GM12878 (cell line): ENCODE data around the gene ELOA. TPM values are rescaled to one million over a fixed set of nuclear protein-coding genes. Genes with fewer than 3 reads are reported as not detected.

Source experiments
- CBX5 ChIP-seq: sonication (generic); IDR thresholded peaks from 2 replicates; pipeline ENCODE4 v1.6.1; 2016; ENCODE audit warnings: low read depth, moderate library complexity, mild to moderate bottlenecking, inconsistent platforms
- CEBPZ ChIP-seq: fragments of 150-350 bp; IDR thresholded peaks from 2 replicates; pipeline ENCODE4 v1.6.1; 2016; ENCODE audit warnings: low read depth, low read length
- EP300 ChIP-seq, 2 experiments: fragments of 150-350 bp in 1 of 2; IDR thresholded peaks; 2 replicates each; pipeline ENCODE4 v1.6.1; 2011 to 2012; ENCODE audit warnings: low read depth in 2 of 2, low read length in 2 of 2, borderline replicate concordance in 1 of 2, improper control_type of control experiment in 1 of 2, inconsistent platforms in 1 of 2; ENCODE audit not compliant: control insufficient read depth in 1 of 2
- FOS ChIP-seq: IDR thresholded peaks from 3 replicates; pipeline ENCODE4 v1.6.1; 2011; ENCODE audit warnings: borderline replicate concordance; ENCODE audit not compliant: insufficient read length; ENCODE audit errors: extremely low read depth
- FOXM1 ChIP-seq: IDR thresholded peaks from 2 replicates; pipeline ENCODE4 v1.6.1; 2012; ENCODE audit warnings: low read depth, mild to moderate bottlenecking, inconsistent platforms, low read length, moderate library complexity
- HDAC2 ChIP-seq: fragments of 200-600 bp; sonication (generic); IDR thresholded peaks from 2 replicates; pipeline ENCODE4 v1.6.1; 2017
- HDAC6 ChIP-seq: fragments of 200-600 bp; sonication (generic); IDR thresholded peaks from one replicate; pipeline ENCODE4 v1.8.0; 2017; ENCODE audit warnings: antibody characterized with exemption; ENCODE audit not compliant: unreplicated experiment
- HDGF ChIP-seq: fragments of 450-650 bp; IDR thresholded peaks from 2 replicates; pipeline ENCODE4 v1.6.1; 2016; ENCODE audit warnings: antibody characterized with exemption
- HSF1 ChIP-seq: fragments of 150-350 bp; IDR thresholded peaks from 2 replicates; pipeline ENCODE4 v1.6.1; 2014; ENCODE audit warnings: mild to moderate bottlenecking, low read depth, low read length
- IKZF1 ChIP-seq: fragments of 450-650 bp; conservative IDR thresholded peaks from 2 replicates; pipeline ENCODE4 v1.6.1; 2017; ENCODE audit warnings: antibody characterized with exemption, mild to moderate bottlenecking
- IRF5 ChIP-seq: fragments of 450-650 bp; IDR thresholded peaks from 2 replicates; pipeline ENCODE4 v1.6.1; 2017; ENCODE audit warnings: borderline replicate concordance
- KLF5 ChIP-seq: fragments of 450-650 bp; IDR thresholded peaks from 2 replicates; pipeline ENCODE4 v1.6.1; 2014; ENCODE audit warnings: mild to moderate bottlenecking; ENCODE audit not compliant: partially characterized antibody
- LARP7 ChIP-seq: fragments of 450-650 bp; IDR thresholded peaks from 2 replicates; pipeline ENCODE4 v1.6.1; 2017; ENCODE audit warnings: mild to moderate bottlenecking
- MEF2A ChIP-seq: IDR thresholded peaks from 2 replicates; pipeline ENCODE4 v1.6.1; 2011; ENCODE audit warnings: low read depth, mild to moderate bottlenecking, low read length, moderate library complexity; ENCODE audit not compliant: insufficient read depth
- MTA3 ChIP-seq: IDR thresholded peaks from 2 replicates; pipeline ENCODE4 v1.6.1; 2012; ENCODE audit warnings: low read length, inconsistent platforms, borderline replicate concordance
- NFYB ChIP-seq: IDR thresholded peaks from 2 replicates; pipeline ENCODE4 v1.6.1; 2011; ENCODE audit warnings: low read depth, mild to moderate bottlenecking, low read length, improper control_type of control experiment, moderate library complexity; ENCODE audit not compliant: insufficient read depth
- PAX8 ChIP-seq: fragments of 450-650 bp; IDR thresholded peaks from 2 replicates; pipeline ENCODE4 v1.6.1; 2017; ENCODE audit warnings: mild to moderate bottlenecking, moderate library complexity
- PML ChIP-seq: IDR thresholded peaks from 2 replicates; pipeline ENCODE4 v1.6.1; 2012; ENCODE audit warnings: low read length, inconsistent platforms
- RB1 ChIP-seq: fragments of 450-650 bp; formaldehyde crosslinking; IDR thresholded peaks from 2 replicates; pipeline ENCODE4 v1.6.1; 2017; ENCODE audit warnings: mild to moderate bottlenecking, borderline replicate concordance
- RBBP5 ChIP-seq: fragments of 200-600 bp; sonication (generic); conservative IDR thresholded peaks from 2 replicates; pipeline ENCODE4 v1.6.1; 2016
- SMC3 ChIP-seq: IDR thresholded peaks from 2 replicates; pipeline ENCODE4 v1.6.1; 2011; ENCODE audit warnings: low read length, improper control_type of control experiment, borderline replicate concordance
- TBL1XR1 ChIP-seq: IDR thresholded peaks from 2 replicates; pipeline ENCODE4 v1.6.1; 2012; ENCODE audit warnings: low read depth, low read length, improper control_type of control experiment
- TCF12 ChIP-seq: IDR thresholded peaks from 2 replicates; pipeline ENCODE4 v1.6.1; 2011; ENCODE audit warnings: low read depth, mild to moderate bottlenecking, low read length
- TCF7 ChIP-seq: IDR thresholded peaks from 2 replicates; pipeline ENCODE4 v1.6.1; 2014; ENCODE audit warnings: antibody characterized with exemption, borderline replicate concordance
- USF1 ChIP-seq: IDR thresholded peaks from 2 replicates; pipeline ENCODE4 v1.6.1; 2011; ENCODE audit warnings: borderline replicate concordance, low read depth, mild to moderate bottlenecking, moderate library complexity, mixed read lengths, low read length; ENCODE audit not compliant: insufficient read depth; ENCODE audit errors: extremely low read length
- ZNF207 ChIP-seq: fragments of 450-650 bp; IDR thresholded peaks from 2 replicates; pipeline ENCODE4 v1.6.1; 2014; ENCODE audit warnings: antibody characterized with exemption, mild to moderate bottlenecking, borderline replicate concordance
- ZNF384 ChIP-seq: IDR thresholded peaks from 2 replicates; pipeline ENCODE4 v1.6.1; 2012; ENCODE audit warnings: low read depth, mild to moderate bottlenecking, low read length, improper control_type of control experiment, borderline replicate concordance
- polyA plus RNA-seq, 11 experiments: library from polyadenylated mRNA; depleted of rRNA in 4 of 11; unstranded in 6 of 11; stranded (reverse) in 5 of 11; fragments of >200 nt; fragmentation: Nextera tagmentation in 4 of 11; fragmentation: Illumina TruSeq in 1 of 11; extraction: Ambion mirVana in 4 of 11; extraction: Trizol in 1 of 11; gene quantifications; 1 replicate in 1 of 11; 2 replicates in 10 of 11; pipeline versions ENCODE4 v1.2.1 to v1.2.3, GENCODE V29; 2011 to 2016; ENCODE audit warnings: inconsistent platforms in 2 of 11, missing spikeins in 2 of 11, low read depth in 1 of 11
- total RNA-seq, 4 experiments: library from RNA; depleted of rRNA in 3 of 4; stranded (reverse); fragments of >200 nt in 3 of 4; fragmentation: Illumina TruSeq in 1 of 4; extraction: Trizol in 1 of 4; gene quantifications; 2 replicates each; pipeline versions ENCODE4 v1.2.1 to v1.2.3, GENCODE V29; 2013 to 2021

Gene ELOA
- total and polyA plus RNA-seq, 10 of the 15 experiments (the other 5 are each of a cell fraction or from before 2014, with no cell fraction given) = 20.1 to 63.6 (median 39.8) TPM

GRCh38 chr1:23809751-23810171 is 66.5 kb downstream of the ELOA start (continued):
- TF ChIP-seq MTA3 = no peak
- TF ChIP-seq PML = no peak
- no peak for TF ChIP-seq ZNF384
- no peak for TF ChIP-seq LARP7
- TF ChIP-seq MEF2A = no peak
- TF ChIP-seq FOS = no peak
- TF ChIP-seq CEBPZ = no peak
- no peak for TF ChIP-seq TBL1XR1
- TF ChIP-seq PAX8 = no peak
- TF ChIP-seq SMC3 = peak; percentile 91
- TF ChIP-seq FOXM1 = peak; percentile 56; the same call in 1 of the 2 replicates
- TF ChIP-seq RBBP5 = no peak
- TF ChIP-seq TCF7 = peak; percentile 98
- no peak for TF ChIP-seq HSF1
- TF ChIP-seq HDAC6 = no peak
- no peak for TF ChIP-seq IRF5
- no peak for TF ChIP-seq KLF5
- TF ChIP-seq CBX5 = no peak
- TF ChIP-seq NFYB = no peak
- TF ChIP-seq USF1 = peak; percentile 41
- no peak for TF ChIP-seq ZNF207
- no peak for TF ChIP-seq TCF12
- no peak for TF ChIP-seq HDGF
- TF ChIP-seq RB1 = 0 out of 2 replicates have a peak, but pooled peaks have one; percentile 18
- TF ChIP-seq EP300 (IDR thresholded peaks at IDR 0.05; ENCODE audit: borderline replicate concordance in 1 of 2, control insufficient read depth in 1 of 2, low read depth in 2 of 2, low read length in 2 of 2) = no peak
- 0 out of 2 replicates have a peak, but pooled peaks have one; percentile 24 for TF ChIP-seq IKZF1
- TF ChIP-seq HDAC2 = no peak
